Endothelial cell of umbilical vein (primary cell): ENCODE results near the gene LYPD5.

Source experiments
- CTCF ChIP-seq, 2 donors: IDR thresholded peaks; 1 replicate in 1 of 2; 2 replicates in 1 of 2; pipeline ENCODE4 v1.5.1; 2011; ENCODE audit warnings: low read length in 2 of 2, mild to moderate bottlenecking in 2 of 2, moderate library complexity in 2 of 2, control low read depth in 1 of 2, inconsistent platforms in 1 of 2, low read depth in 1 of 2; ENCODE audit not compliant: insufficient read depth in 1 of 2; ENCODE audit errors: extremely low read depth in 1 of 2
- EZH2 ChIP-seq: IDR thresholded peaks from 2 replicates; pipeline ENCODE4 v1.6.1; 2012; ENCODE audit warnings: borderline replicate concordance, low read depth, mild to moderate bottlenecking, moderate library complexity, low read length, inconsistent platforms; ENCODE audit not compliant: severe bottlenecking
- FOS ChIP-seq: IDR thresholded peaks from 2 replicates; pipeline ENCODE4 v1.6.1; 2011; ENCODE audit warnings: mild to moderate bottlenecking, low read length, moderate library complexity, borderline replicate concordance; ENCODE audit not compliant: insufficient read depth
- GATA2 ChIP-seq: IDR thresholded peaks from 2 replicates; pipeline ENCODE4 v1.7.0; 2011; ENCODE audit warnings: low read depth, mild to moderate bottlenecking, moderate library complexity, mixed read lengths, low read length; ENCODE audit not compliant: insufficient read length, insufficient read depth
- JUN ChIP-seq: IDR thresholded peaks from 2 replicates; pipeline ENCODE4 v1.6.1; 2011; ENCODE audit warnings: borderline replicate concordance, low read depth; ENCODE audit not compliant: insufficient read length, insufficient read depth
- MAX ChIP-seq: IDR thresholded peaks from 2 replicates; pipeline ENCODE4 v1.6.1; 2011; ENCODE audit not compliant: insufficient read depth, insufficient read length
- MYC ChIP-seq: IDR thresholded peaks from one replicate; pipeline ENCODE4 v1.6.1; 2011; ENCODE audit warnings: mild to moderate bottlenecking, low read depth, low read length
- POLR2A ChIP-seq: IDR thresholded peaks from 2 replicates; pipeline ENCODE4 v1.6.1; 2012; ENCODE audit warnings: low read depth, mild to moderate bottlenecking, control low read depth, low read length
- POLR2AphosphoS5 ChIP-seq: IDR thresholded peaks from 2 replicates; pipeline ENCODE4 v1.6.1; 2012; ENCODE audit warnings: low read depth, mild to moderate bottlenecking, control low read depth, low read length, moderate library complexity; ENCODE audit not compliant: insufficient read depth

- TF ChIP-seq CTCF (IDR thresholded peaks at IDR 0.05; ENCODE audit: extremely low read depth in 1 of 2, insufficient read depth in 1 of 2, low read depth in 1 of 2, low read length in 2 of 2), result no peak
- no peak for TF ChIP-seq MAX
- no peak for TF ChIP-seq POLR2A
- TF ChIP-seq EZH2, result no peak
- TF ChIP-seq POLR2AphosphoS5, result no peak
- no peak for TF ChIP-seq MYC
- TF ChIP-seq GATA2, result no peak
- TF ChIP-seq JUN, result no peak
- TF ChIP-seq FOS, result no peak
Observed at GRCh38 chr19:43766755-43767043, 35.5 kb downstream of the LYPD5 start.
